SIG-M5 (cell line): ENCODE data around the gene C16orf95.
"Not testable (repeated sequence)": the region's sequence is repeated elsewhere in the genome, so short reads cannot be mapped to it uniquely, and the experiment has no call there.

Source experiments
- DNase-seq: peaks from one replicate; lab custom pipeline; 2025; lab: John Stamatoyannopoulos, UW

C16orf95 gene

GRCh38 chr16:87316923-87317749 is at the start of gene C16orf95:
C16orf95 (minus strand) TSS chr16:87317392; CDS start chr16:87317242, 150 bp downstream.
- DNase-seq = peak; percentile 41

GRCh38 chr16:87366930-87367329 is 49.7 kb upstream of the C16orf95 start:
- no peak for DNase-seq

GRCh38 chr16:87366288-87366687 is 49.1 kb upstream of the C16orf95 start:
- no peak for DNase-seq

DNA sequence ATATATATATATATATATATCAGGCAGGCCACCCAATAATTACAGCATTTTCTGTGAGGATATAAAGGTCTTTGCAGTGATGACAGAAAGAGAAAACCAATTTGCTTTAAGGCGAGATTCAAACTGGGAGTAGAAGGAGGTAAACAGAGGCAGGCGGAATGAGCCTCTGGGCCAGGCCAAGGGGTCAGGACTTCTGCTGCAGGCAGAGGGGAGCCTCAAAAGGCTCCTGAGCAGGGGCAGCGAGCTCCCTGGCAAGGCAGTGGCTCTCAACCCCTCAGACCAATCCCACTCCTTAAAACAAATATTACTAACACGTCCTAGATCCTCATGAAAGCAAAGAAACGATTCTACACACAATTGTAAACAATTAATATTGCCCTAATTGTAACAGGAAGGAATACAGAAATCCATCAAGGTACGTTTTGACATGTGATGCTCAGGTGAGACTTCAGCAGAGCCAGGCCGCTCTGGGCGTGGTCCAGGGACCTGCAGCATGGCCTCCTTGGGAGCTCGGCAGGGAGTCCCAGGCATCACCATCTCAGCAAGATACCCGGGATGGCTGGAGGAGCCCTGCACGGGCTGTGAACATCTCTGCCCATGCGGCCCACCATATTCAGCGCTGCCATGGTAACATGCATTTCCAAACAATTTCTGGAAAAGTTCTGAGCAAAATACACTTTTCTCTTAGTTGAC is 48.0 kb upstream of the C16orf95 start:
- no peak for DNase-seq

DNA sequence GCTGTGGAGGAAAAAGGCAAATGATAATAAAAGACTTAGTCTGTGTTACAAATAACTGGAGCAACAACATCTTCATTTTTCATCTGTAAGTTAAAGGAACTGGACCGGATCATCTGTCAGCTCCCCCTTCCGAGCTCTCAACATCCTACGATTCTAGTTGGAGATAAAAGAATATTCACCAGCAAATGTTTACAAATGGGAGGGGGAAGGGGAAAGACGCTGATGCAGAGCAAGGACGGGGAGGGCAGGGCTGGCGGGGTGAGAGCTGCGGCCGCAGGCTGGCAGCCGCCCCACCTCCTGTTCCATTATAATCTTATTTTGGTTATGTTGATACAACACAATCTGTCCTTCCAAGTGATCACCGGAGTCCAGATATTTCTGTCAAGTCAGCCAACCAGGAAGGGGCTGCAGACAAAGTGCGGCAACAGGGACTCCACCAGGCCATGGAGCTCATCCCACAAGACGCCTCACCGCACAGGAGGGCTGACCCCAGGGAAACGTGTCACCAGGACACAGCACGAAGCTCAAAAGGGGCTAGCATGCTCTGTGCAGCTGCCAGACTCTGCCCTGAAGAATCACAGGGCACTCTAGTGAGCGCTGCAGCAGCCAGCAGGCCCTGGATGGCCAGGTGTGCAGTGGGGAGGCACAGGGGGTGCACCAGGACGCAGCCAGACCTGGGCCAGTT is 46.7 kb upstream of the C16orf95 start:
- no peak for DNase-seq

DNA sequence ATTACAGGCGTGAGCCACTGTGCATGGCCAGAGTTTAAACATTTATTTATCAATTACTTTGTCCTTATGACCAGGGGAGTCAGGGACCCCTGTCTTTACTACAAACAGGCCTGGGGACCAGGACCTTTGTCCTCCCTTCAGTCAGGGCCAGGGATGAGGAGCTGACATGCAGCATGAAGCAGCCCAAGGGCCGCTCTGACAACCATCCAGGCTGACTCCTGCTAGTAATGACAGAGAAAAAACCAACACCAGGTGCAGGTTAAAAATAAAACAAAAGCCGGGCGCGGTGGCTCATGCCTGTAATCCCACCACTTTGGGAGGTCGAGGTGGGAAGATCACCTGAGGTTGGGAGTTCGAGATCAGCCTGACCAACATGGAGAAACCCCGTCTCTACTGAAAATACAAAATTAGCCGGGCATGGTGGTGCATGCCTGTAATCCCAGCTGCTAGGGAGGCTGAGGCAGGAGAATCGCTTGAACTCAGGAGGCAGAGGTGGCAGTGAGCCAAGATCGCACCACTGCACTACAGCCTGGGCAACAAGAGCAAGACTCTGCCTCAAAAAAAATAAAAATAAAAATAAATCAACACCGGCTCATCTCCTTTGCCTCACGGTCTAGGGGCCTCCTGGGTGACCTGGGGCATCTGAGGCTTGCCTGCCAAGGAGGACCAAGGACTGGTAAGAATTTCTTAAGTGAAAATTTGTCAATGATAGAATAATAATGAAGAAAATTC is 45.8 kb upstream of the C16orf95 start:
- not testable (repeated sequence) for DNase-seq

GRCh38 chr16:87361916-87362619 is 44.9 kb upstream of the C16orf95 start:
- no peak for DNase-seq

- DNase-seq = no peak
Measured at GRCh38 chr16:87360862-87361610, 43.8 kb upstream of the C16orf95 start.

DNA sequence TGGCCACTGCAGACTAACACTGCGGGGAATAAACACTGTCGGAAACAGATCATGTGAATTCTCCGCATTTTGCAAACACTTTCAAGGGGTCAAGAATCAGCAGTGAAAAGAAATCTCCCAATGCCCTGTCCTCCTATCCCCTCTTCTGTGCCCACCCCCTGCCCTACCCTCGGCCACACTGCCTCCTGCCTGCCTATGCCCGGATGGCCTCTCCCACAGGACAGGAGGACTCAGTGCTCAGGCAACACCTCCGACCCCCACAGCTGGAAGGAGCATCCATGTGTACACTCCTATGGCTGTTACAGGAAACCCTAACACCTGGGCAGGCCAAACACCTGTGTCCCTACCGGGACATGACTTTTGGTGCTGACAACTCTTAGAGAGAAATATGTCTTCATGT is 41.9 kb upstream of the C16orf95 start:
- no peak for DNase-seq

- no peak for DNase-seq
Measured at GRCh38 chr16:87358696-87359095, 41.5 kb upstream of the C16orf95 start.

DNA sequence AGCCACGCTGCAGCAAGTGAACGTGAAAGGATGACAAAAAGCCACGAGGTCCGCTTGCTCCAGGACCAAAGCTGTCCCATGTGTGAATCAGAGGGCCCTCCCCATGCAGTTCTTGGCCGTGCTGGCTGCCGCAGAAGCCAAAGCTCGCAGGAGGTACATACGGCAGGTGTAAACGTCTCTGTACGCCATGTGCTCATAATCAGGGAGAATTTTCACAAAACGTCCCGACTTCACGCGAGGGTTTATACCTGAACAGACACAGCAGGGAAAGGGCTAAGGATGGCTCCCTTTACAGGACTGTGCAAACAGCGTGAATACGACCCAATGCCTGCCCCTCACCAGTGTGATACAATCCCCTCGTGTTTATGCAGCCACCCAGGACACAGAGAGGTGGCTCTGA is 41.1 kb upstream of the C16orf95 start:
- no peak for DNase-seq

- DNase-seq = no peak
Measured at GRCh38 chr16:87356491-87356853, 39.3 kb upstream of the C16orf95 start.

GRCh38 chr16:87353613-87354012 is 36.4 kb upstream of the C16orf95 start:
- DNase-seq = no peak

- no peak for DNase-seq
Measured at GRCh38 chr16:87352818-87353217, 35.6 kb upstream of the C16orf95 start.

DNA sequence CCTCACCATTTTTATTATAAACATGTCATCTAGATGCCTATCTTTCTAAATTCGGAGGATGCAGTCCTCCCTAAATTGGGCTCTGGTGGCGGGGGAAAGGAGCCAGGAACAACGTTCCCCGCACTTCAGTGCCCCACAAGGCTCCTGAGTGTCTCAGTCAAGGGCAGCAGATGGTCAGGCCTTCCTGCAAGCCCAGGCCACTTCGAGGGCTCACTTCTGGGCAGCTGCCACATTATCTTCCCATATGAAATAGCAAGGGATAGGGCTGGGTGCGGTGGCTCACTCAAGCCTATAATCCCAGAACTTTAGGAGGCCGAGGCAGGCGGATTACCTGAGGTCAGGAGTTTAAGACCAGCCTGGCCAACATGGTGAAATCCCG is 34.1 kb upstream of the C16orf95 start:
- no peak for DNase-seq

DNA sequence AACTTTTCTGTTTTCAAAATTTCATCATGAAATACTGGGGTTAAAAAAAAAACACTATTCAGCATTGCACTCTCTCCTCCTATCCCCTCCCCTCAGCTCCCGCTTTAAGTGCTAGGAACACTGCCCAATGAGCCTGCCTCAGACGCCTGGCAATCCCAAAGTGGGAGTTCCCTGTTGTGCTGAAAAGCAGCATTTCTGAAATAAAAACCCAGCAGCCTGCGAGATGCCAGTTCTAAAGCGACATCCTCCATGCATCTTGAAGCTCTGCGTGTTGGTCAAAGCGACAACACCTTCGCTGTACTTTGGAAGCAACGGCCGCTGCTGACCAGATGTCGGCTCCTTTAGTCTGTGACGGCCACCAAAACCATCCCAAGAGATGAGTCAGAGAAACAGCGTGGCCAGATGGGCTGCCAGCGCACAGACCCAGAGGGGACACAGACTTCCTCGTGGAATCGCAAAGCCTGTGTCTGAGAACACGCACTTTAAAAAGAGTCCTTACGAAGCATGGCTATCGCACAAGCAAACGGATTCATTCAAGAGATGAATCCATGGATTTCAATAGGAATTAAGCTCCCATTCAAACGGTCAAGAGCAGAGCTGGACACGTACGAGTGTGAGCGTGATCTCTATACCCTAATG is 33.6 kb upstream of the C16orf95 start:
- DNase-seq = no peak

DNA sequence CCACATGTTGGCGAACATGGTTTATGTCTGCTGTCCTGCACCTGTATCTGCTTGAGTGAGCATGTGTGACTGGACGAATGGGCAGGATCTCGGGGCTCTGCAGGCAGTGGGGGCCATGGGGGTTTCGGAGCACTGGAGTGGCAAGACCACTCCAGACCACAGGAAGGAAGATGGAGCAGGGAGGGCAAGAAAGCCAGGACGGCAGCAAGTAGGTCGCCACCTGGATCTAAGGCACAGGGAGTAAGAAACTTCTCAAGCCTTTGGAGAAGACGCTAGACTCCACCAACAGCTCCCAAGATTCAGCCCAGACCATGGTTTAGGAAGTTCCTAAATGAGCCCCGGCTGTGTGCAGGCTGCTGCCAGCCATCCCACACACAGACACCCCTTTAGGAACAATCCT is 32.8 kb upstream of the C16orf95 start:
- no peak for DNase-seq

DNA sequence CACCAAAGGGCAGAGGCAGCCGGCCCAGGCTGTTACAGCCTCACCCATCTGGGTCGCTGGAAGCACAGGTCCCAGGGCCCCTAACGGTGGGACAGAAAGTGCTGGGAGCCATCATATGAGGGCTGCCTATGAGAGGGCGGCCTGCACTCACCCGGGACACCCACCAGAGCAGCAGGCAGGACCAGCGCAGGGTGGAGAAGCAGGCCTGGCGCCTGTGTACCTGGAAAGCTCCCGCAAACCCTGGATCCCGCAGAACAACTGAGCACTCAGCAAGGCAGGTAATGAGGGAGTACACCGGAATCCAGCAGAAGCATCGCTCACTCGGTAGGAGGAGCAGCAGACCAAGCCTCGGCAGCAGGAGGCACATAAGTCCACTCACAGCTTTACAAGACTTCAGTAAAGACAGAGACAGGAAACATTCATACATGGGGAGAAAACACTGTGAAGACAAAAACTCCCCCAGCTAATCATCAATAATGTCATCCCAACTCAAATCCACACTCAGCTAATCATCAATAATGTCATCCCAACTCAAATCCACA is 31.5 kb upstream of the C16orf95 start:
- no peak for DNase-seq

GRCh38 chr16:87347932-87348615 is 30.9 kb upstream of the C16orf95 start:
- DNase-seq = no peak
